Measurements from ENCODE around the gene DOCK6.

DNA sequence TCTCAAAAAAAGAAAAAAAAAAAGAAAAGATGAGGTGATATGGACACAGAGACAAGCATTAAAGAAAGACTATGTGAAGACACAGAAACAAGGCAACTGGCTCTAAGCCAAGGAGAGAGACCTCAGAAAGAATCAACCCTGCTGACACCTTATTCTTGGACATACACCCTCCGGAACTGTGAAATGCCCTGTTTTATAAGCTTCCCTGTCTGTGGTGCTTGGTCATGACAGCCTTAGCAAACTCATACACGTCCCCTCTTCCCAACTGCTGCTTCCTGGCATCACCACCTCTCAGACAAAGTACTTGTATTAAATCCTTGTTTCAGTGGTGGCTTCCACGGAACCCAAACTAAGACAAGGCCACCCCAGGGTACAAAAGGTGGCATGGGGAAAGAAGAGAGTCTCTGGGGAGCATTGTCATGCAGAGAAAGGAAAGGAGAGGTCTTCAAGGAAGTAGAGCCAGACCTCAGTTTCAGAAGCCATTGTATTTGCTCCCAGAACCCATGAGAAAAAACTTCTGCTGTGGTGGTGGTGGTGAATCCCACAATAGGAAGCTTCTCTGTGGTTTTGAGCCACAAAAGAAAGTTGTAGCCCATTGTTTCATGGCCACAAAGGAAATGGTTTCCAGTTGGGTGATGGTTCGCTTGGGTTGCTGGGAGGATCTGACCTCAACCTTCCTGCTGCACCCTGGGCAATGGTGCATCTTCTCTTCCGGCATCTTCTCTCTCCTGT is 17.3 kb upstream of the DOCK6 start:
- TF ChIP-seq GATA3 (IDR thresholded peaks at IDR 0.05; ENCODE audit: low read depth, low read length), result no peak
- TF ChIP-seq GATA2 (IDR thresholded peaks at IDR 0.05; ENCODE audit: low read depth, low read length), result no peak
